ENCODE measurements around the gene TSC2. TPM values are rescaled to one million over a fixed set of nuclear protein-coding genes. Genes with fewer than 3 reads are reported as not detected.

TSC2 gene
- total RNA-seq, 4 donors from 2014 or later, result 36.3 to 78.8 (median 54.6) TPM

- TF ChIP-seq, protein P1, sequence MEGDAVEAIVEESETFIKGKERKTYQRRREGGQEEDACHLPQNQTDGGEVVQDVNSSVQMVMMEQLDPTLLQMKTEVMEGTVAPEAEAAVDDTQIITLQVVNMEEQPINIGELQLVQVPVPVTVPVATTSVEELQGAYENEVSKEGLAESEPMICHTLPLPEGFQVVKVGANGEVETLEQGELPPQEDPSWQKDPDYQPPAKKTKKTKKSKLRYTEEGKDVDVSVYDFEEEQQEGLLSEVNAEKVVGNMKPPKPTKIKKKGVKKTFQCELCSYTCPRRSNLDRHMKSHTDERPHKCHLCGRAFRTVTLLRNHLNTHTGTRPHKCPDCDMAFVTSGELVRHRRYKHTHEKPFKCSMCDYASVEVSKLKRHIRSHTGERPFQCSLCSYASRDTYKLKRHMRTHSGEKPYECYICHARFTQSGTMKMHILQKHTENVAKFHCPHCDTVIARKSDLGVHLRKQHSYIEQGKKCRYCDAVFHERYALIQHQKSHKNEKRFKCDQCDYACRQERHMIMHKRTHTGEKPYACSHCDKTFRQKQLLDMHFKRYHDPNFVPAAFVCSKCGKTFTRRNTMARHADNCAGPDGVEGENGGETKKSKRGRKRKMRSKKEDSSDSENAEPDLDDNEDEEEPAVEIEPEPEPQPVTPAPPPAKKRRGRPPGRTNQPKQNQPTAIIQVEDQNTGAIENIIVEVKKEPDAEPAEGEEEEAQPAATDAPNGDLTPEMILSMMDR (IDR thresholded peaks at IDR 0.05), result peak in 1 of 4 experiments; percentile 36
- TF ChIP-seq POLR2AphosphoS5 (IDR thresholded peaks at IDR 0.05) (no peak), EP300 (IDR thresholded peaks at IDR 0.05) (no peak), POLR2A (IDR thresholded peaks at IDR 0.05) (no peak)
- no peak overlapping the region for H3K27ac ChIP-seq
- H3K27me3 ChIP-seq, result no peaks in the 10 kb centered on the region
- WGBS, 2 donors (ENCODE audit: low coverage in 1 of 2), result 47% methylated on average over 5 of the region's 15 CpGs; no CpG with 5 or more reads in 1 of the 2 donors
- peak; percentile 29 for ATAC-seq
- peaks cover 0 to 95% of the 10 kb centered on the region in 2 donors for H3K36me3 ChIP-seq
- no peaks in the 10 kb centered on the region for H3K4me1 ChIP-seq
- no peaks in the 10 kb centered on the region for H3K9me3 ChIP-seq
- H3K4me3 ChIP-seq, result no peak overlapping the region
These were observed 8.3 kb downstream of the TSC2 start for GRCh38 chr16:2056077-2056476.

GRCh38 chr16:2056681-2057407, 9.1 kb downstream of the TSC2 start:
- Histone ChIP-seq H3K27ac (peak overlapping the region in 2 of 4 donors; percentile 17 to 28), H3K4me3 (no peak overlapping the region), H3K9me3 (no peaks in the 10 kb centered on the region), H3K4me1 (no peaks in the 10 kb centered on the region), H3K27me3 (no peaks in the 10 kb centered on the region), H3K36me3 (peaks cover 0 to 95% of the 10 kb centered on the region in 2 donors)
- WGBS, 2 donors (ENCODE audit: low coverage in 1 of 2), result no CpG with 5 or more reads among the region's 19 CpGs
- TF ChIP-seq, protein P1 (IDR thresholded peaks at IDR 0.05), result peak in 2 of 4 experiments; percentile 10 to 18
- no peak for TF ChIP-seq POLR2A (IDR thresholded peaks at IDR 0.05)
- no peak for TF ChIP-seq POLR2AphosphoS5 (IDR thresholded peaks at IDR 0.05)
- no peak for TF ChIP-seq EP300 (IDR thresholded peaks at IDR 0.05)
- peak; percentile 30 for ATAC-seq

DNA sequence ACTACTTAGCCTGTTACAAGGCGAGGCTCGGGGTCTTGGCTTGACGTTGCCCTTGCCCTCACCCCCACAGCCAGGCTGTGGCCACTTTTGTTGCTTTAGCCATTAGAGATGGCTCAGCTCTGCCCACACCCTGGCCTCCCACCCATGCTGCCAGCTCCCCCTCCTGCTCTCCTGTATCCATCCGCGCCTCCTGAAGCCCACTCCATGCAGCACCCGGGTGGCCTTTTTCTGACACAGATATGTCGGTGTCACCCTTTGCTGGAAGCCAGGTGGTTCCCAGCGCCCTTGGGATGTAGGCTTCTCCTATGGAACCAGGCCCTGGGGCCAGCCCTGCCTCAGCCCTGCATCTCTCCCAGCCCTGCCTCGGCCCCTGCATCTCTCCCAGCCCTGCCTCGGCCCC, 9.7 kb downstream of the TSC2 start:
- no peak overlapping the region for H3K4me3 ChIP-seq
- H3K27ac ChIP-seq, result no peak overlapping the region
- TF ChIP-seq, protein P1 (IDR thresholded peaks at IDR 0.05), result no peak
- no peak for TF ChIP-seq POLR2AphosphoS5 (IDR thresholded peaks at IDR 0.05)
- no peak for TF ChIP-seq POLR2A (IDR thresholded peaks at IDR 0.05)
- TF ChIP-seq EP300 (IDR thresholded peaks at IDR 0.05), result no peak
- no peaks in the 10 kb centered on the region for H3K9me3 ChIP-seq
- H3K27me3 ChIP-seq, result no peaks in the 10 kb centered on the region
- ATAC-seq, result no peak
- no peaks in the 10 kb centered on the region for H3K4me1 ChIP-seq
- H3K36me3 ChIP-seq, result peaks cover 0 to 95% of the 10 kb centered on the region in 2 donors
- whole genome bisulfite sequencing, 2 donors (ENCODE audit: low coverage in 1 of 2), result 75 to 78% methylated on average over 4 to 7 of the region's 10 CpGs

DNA sequence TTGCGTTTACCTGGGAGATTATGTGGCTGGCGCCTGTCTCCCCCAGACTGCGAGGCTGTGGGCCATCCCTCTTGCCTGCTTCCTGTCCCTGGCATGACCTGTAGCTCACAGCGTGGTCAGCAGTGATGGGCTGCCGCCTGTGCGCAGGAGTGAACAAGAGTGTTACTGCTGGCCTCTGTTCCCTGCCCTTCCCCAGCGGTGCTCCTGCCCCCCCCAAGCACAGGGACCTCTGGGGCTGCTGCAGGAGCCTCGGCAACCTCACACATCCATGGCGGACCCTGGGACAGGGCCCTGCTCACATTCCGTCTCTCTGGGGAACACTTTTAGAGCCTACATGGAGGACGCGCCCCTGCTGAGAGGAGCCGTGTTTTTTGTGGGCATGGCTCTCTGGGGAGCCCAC, 10.6 kb downstream of the TSC2 start:
- no peak for ATAC-seq
- H3K27ac ChIP-seq, result no peak overlapping the region
- H3K27me3 ChIP-seq, result no peaks in the 10 kb centered on the region
- peaks cover 0 to 95% of the 10 kb centered on the region in 2 donors for H3K36me3 ChIP-seq
- H3K4me3 ChIP-seq, result no peak overlapping the region
- TF ChIP-seq POLR2AphosphoS5 (IDR thresholded peaks at IDR 0.05) (no peak), EP300 (IDR thresholded peaks at IDR 0.05) (no peak), POLR2A (IDR thresholded peaks at IDR 0.05) (no peak)
- TF ChIP-seq, protein P1 (IDR thresholded peaks at IDR 0.05), result no peak
- WGBS, 2 donors (ENCODE audit: low coverage in 1 of 2), result 80 to 96% methylated on average over 1 to 5 of the region's 13 CpGs
- H3K4me1 ChIP-seq, result no peaks in the 10 kb centered on the region
- no peaks in the 10 kb centered on the region for H3K9me3 ChIP-seq

GRCh38 chr16:2058872-2059271, 11.1 kb downstream of the TSC2 start:
- Histone ChIP-seq H3K27ac (no peak overlapping the region), H3K36me3 (peaks cover 0 to 95% of the 10 kb centered on the region in 2 donors), H3K4me1 (no peaks in the 10 kb centered on the region), H3K27me3 (no peaks in the 10 kb centered on the region), H3K9me3 (no peaks in the 10 kb centered on the region), H3K4me3 (no peak overlapping the region)
- 96 to 100% methylated on average over 2 to 10 of the region's 10 CpGs for WGBS, 2 donors (ENCODE audit: low coverage in 1 of 2)
- no peak for ATAC-seq
- TF ChIP-seq POLR2AphosphoS5 (IDR thresholded peaks at IDR 0.05) (no peak), EP300 (IDR thresholded peaks at IDR 0.05) (no peak), POLR2A (IDR thresholded peaks at IDR 0.05) (no peak)
- TF ChIP-seq, protein P1 (IDR thresholded peaks at IDR 0.05), result no peak
